Measurements from ENCODE around the gene SALL3.

DNA sequence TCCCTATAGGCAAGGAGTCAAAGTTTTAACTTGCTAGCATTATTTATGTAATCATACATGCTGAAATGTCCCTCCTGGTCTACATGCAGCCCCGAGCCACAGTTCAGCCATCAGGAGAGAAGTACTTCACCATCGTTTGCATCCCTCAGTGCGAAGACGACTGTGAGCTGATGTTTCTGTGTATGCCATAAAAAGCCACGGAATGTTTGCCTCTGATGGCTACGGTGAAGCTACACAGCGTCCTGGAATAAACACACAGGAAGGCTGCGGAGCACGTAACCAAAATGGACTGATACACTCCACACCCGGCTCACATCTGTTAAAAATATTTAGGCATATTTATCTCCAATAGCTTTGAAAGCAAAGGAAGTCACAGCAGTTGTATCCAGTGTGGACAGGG, 4.3 kb upstream of the SALL3 start:
- TF ChIP-seq CTCF (IDR thresholded peaks at IDR 0.05), result no peak
- no peak for TF ChIP-seq POLR2A (IDR thresholded peaks at IDR 0.05)
